Measurements from ENCODE around the gene ACAT2. TPM values are rescaled to one million over a fixed set of nuclear protein-coding genes. Genes with fewer than 3 reads are reported as not detected.
A peak's percentile ranks its signal among the peaks of the same experiment; 100 is the strongest.

The ACAT2 gene
- polyA plus RNA-seq, 3 donors: 3.6 to 24.4 (median 19.5) TPM

GRCh38 chr6:159805440-159806020 lies 43.7 kb downstream of the ACAT2 start:
- no peaks in the 10 kb centered on the region for H3K27me3 Mint-ChIP-seq (ENCODE audit: low read depth in 3 of 3)
- DNase-seq: no peak
- no peak for TF ChIP-seq CTCF (IDR thresholded peaks at IDR 0.05)
- peaks cover 19% of the 10 kb centered on the region for H3K4me1 Mint-ChIP-seq
- H3K9ac ChIP-seq (ENCODE audit: insufficient read depth, low read length, poor library complexity, severe bottlenecking): no peak overlapping the region
- H4K20me1 ChIP-seq (ENCODE audit: insufficient read depth, low read length): no peaks in the 10 kb centered on the region
- peak overlapping the region; percentile 15 for H2AFZ ChIP-seq (ENCODE audit: insufficient read depth, low read depth, low read length, poor library complexity, severe bottlenecking)
- H3K4me3 Mint-ChIP-seq: no peak overlapping the region
- H3K79me2 ChIP-seq (ENCODE audit: insufficient read depth, low read length): no peaks in the 10 kb centered on the region
- no peak overlapping the region for H3K27ac ChIP-seq (ENCODE audit: low read depth in 1 of 2, low read length in 2 of 2)
- no peaks in the 10 kb centered on the region for H3K27me3 ChIP-seq (ENCODE audit: control insufficient read depth in 2 of 2, insufficient read depth in 2 of 2, low read length in 2 of 2)
- H3K27ac Mint-ChIP-seq: peak overlapping the region in 2 of 7 donors; percentile 56 to 78
- peaks cover 18 to 21% of the 10 kb centered on the region in 2 donors for H3K4me1 ChIP-seq (ENCODE audit: control insufficient read depth in 1 of 2, insufficient read depth in 2 of 2, low read length in 2 of 2)
- intact Hi-C loops (cut with micrococcal nuclease): no loop called here
- no peaks in the 10 kb centered on the region for H3K36me3 ChIP-seq (replicated peaks in 1 of 2; ENCODE audit: control insufficient read depth in 1 of 2, insufficient read depth in 2 of 2, low read length in 2 of 2)
- H3K4me3 ChIP-seq (replicated peaks in 1 of 3; ENCODE audit: low read depth in 2 of 3, low read length in 3 of 3): no peak overlapping the region
- no peaks in the 10 kb centered on the region for H3K9me3 ChIP-seq (replicated peaks in 1 of 2; ENCODE audit: control insufficient read depth in 1 of 2, insufficient read depth in 1 of 2, low read length in 2 of 2)
- 74% methylated on average over 4 of the region's 6 CpGs for WGBS (ENCODE audit: insufficient coverage)
- H3K36me3 Mint-ChIP-seq: peaks cover 0 to 1% of the 10 kb centered on the region in 2 donors
- H3K4me2 ChIP-seq (replicated peaks; ENCODE audit: extremely low read depth, low read length, poor library complexity, severe bottlenecking): no peak overlapping the region
- H3K9me3 Mint-ChIP-seq: no peaks in the 10 kb centered on the region

- H3K4me1 ChIP-seq (ENCODE audit: control insufficient read depth in 1 of 2, insufficient read depth in 2 of 2, low read length in 2 of 2): peaks cover 18 to 21% of the 10 kb centered on the region in 2 donors
- H3K36me3 Mint-ChIP-seq: no peaks in the 10 kb centered on the region
- peaks cover 23% of the 10 kb centered on the region for H3K4me1 Mint-ChIP-seq
- 53% methylated on average over 9 of the region's 9 CpGs for WGBS (ENCODE audit: insufficient coverage)
- no peak overlapping the region for H3K4me3 Mint-ChIP-seq
- intact Hi-C loops (cut with micrococcal nuclease): no loop called here
- H3K27me3 ChIP-seq (ENCODE audit: control insufficient read depth in 2 of 2, insufficient read depth in 2 of 2, low read length in 2 of 2): no peaks in the 10 kb centered on the region
- no peaks in the 10 kb centered on the region for H3K36me3 ChIP-seq (replicated peaks in 1 of 2; ENCODE audit: control insufficient read depth in 1 of 2, insufficient read depth in 2 of 2, low read length in 2 of 2)
- H3K9me3 Mint-ChIP-seq: no peaks in the 10 kb centered on the region
- peak overlapping the region; percentile 15 for H2AFZ ChIP-seq (ENCODE audit: insufficient read depth, low read depth, low read length, poor library complexity, severe bottlenecking)
- H3K9ac ChIP-seq (ENCODE audit: insufficient read depth, low read length, poor library complexity, severe bottlenecking): no peak overlapping the region
- no peaks in the 10 kb centered on the region for H3K79me2 ChIP-seq (ENCODE audit: insufficient read depth, low read length)
- no peaks in the 10 kb centered on the region for H3K9me3 ChIP-seq (replicated peaks in 1 of 2; ENCODE audit: control insufficient read depth in 1 of 2, insufficient read depth in 1 of 2, low read length in 2 of 2)
- no peak overlapping the region for H3K27ac ChIP-seq (ENCODE audit: low read depth in 1 of 2, low read length in 2 of 2)
- no peak for TF ChIP-seq CTCF (IDR thresholded peaks at IDR 0.05)
- H3K27me3 Mint-ChIP-seq (ENCODE audit: low read depth in 3 of 3): no peaks in the 10 kb centered on the region
- H4K20me1 ChIP-seq (ENCODE audit: insufficient read depth, low read length): no peaks in the 10 kb centered on the region
- peak overlapping the region in 2 of 7 donors; percentile 56 to 78 for H3K27ac Mint-ChIP-seq
- H3K4me3 ChIP-seq (replicated peaks in 1 of 3; ENCODE audit: low read depth in 2 of 3, low read length in 3 of 3): no peak overlapping the region
- no peak overlapping the region for H3K4me2 ChIP-seq (replicated peaks; ENCODE audit: extremely low read depth, low read length, poor library complexity, severe bottlenecking)
- DNase-seq: peak in 1 of 3 donors; percentile 10
These were observed 44.2 kb downstream of the ACAT2 start for GRCh38 chr6:159806021-159806458.
